Fibroblast of lung (primary cell): Measurements from ENCODE around the gene SAYSD1. TPM values are rescaled to one million over a fixed set of nuclear protein-coding genes. Genes with fewer than 3 reads are reported as not detected.

Experiments
- DNase-seq, 2 donors: peaks; one replicate each; pipeline versions ENCODE4 v3.0.0 to v3.0.0-alpha.2; 2010; ENCODE audit warnings: low read depth in 2 of 2
- H2AFZ ChIP-seq: 2 replicates; pipeline ENCODE4 v1.5.1; 2012; ENCODE audit warnings: low read length, control low read depth, inconsistent platforms
- H3K27ac ChIP-seq: 2 replicates; pipeline ENCODE4 v1.5.1; 2011; ENCODE audit warnings: low read length, control low read depth; ENCODE audit not compliant: insufficient read depth
- H3K27me3 ChIP-seq: 2 replicates; pipeline ENCODE4 v1.5.1; 2011; ENCODE audit warnings: mild to moderate bottlenecking, low read length; ENCODE audit not compliant: control insufficient read depth, insufficient read depth
- H3K36me3 ChIP-seq: 2 replicates; pipeline ENCODE4 v1.5.1; 2011; ENCODE audit warnings: low read length; ENCODE audit not compliant: control insufficient read depth, insufficient read depth
- H3K4me1 ChIP-seq: 2 replicates; pipeline ENCODE4 v1.5.1; 2011; ENCODE audit warnings: low read length; ENCODE audit not compliant: control insufficient read depth, insufficient read depth; ENCODE audit errors: extremely low read depth
- H3K4me2 ChIP-seq: 2 replicates; pipeline ENCODE4 v1.5.1; 2011; ENCODE audit warnings: low read length, control low read depth; ENCODE audit not compliant: insufficient read depth; ENCODE audit errors: extremely low read depth
- H3K4me3 ChIP-seq, 4 experiments: fragments of 200-600 bp in 1 of 4; sonication (generic) in 1 of 4; replicated peaks in 1 of 4; 2 replicates each; pipeline ENCODE4 v1.5.1; 2011 to 2016; ENCODE audit warnings: low read length in 4 of 4, low read depth in 3 of 4, mild to moderate bottlenecking in 3 of 4, control low read depth in 2 of 4, inconsistent platforms in 1 of 4, mixed read lengths in 1 of 4; ENCODE audit not compliant: insufficient read depth in 1 of 4; ENCODE audit errors: control extremely low read depth in 1 of 4
- H3K79me2 ChIP-seq: 2 replicates; pipeline ENCODE4 v1.5.1; 2012; ENCODE audit warnings: mild to moderate bottlenecking, low read length, inconsistent platforms; ENCODE audit not compliant: control insufficient read depth, insufficient read depth
- H3K9ac ChIP-seq: 2 replicates; pipeline ENCODE4 v1.5.1; 2011; ENCODE audit warnings: mild to moderate bottlenecking, low read length, control low read depth; ENCODE audit not compliant: insufficient read depth
- H3K9me3 ChIP-seq: 2 replicates; pipeline ENCODE4 v1.5.1; 2012; ENCODE audit warnings: low read depth, low read length; ENCODE audit not compliant: control insufficient read depth, insufficient read depth
- H4K20me1 ChIP-seq: 2 replicates; pipeline ENCODE4 v1.5.1; 2011; ENCODE audit warnings: low read length; ENCODE audit not compliant: control insufficient read depth, insufficient read depth; ENCODE audit errors: extremely low read depth
- CTCF ChIP-seq, 2 donors: IDR thresholded peaks in 1 of 2; conservative IDR thresholded peaks in 1 of 2; 1 replicate in 1 of 2; 2 replicates in 1 of 2; pipeline ENCODE4 v1.5.1; 2011 to 2012; ENCODE audit warnings: low read length in 2 of 2, control low read depth in 1 of 2, inconsistent platforms in 1 of 2, low read depth in 1 of 2, mild to moderate bottlenecking in 1 of 2
- EZH2 ChIP-seq: IDR thresholded peaks from 2 replicates; pipeline ENCODE4 v1.5.1; 2012; ENCODE audit warnings: low read length, control low read depth, mild to moderate bottlenecking; ENCODE audit errors: missing control alignments
- polyA plus RNA-seq, 2 donors: library from polyadenylated mRNA; depleted of rRNA in 1 of 2; stranded (reverse) in 1 of 2; unstranded in 1 of 2; fragments of >200 nt; gene quantifications; 2 replicates each; pipeline ENCODE4 v1.2.1, GENCODE V29; 2011 to 2012; ENCODE audit warnings: missing spikeins in 1 of 2
- total RNA-seq: library from RNA; depleted of rRNA; stranded (reverse); fragments of >200 nt; gene quantifications from 2 replicates; pipeline ENCODE4 v1.2.1, GENCODE V29; 2014

Gene SAYSD1
- total and polyA plus RNA-seq, 2 donors (not counting 1 experiment from before 2014, with no cell fraction given): 11.9 to 13.9 TPM

- no peaks in the 10 kb centered on the region for H3K9me3 ChIP-seq
- H3K4me1 ChIP-seq: no peaks in the 10 kb centered on the region
- H3K9ac ChIP-seq: no peak overlapping the region
- H3K4me3 ChIP-seq: no peak overlapping the region
- DNase-seq: no peak
- no peak overlapping the region for H3K4me2 ChIP-seq
- no peak overlapping the region for H3K27ac ChIP-seq
- no peaks in the 10 kb centered on the region for H3K79me2 ChIP-seq
- H3K27me3 ChIP-seq: no peaks in the 10 kb centered on the region
- no peak for TF ChIP-seq CTCF (conservative IDR thresholded peaks at IDR 0.05 in 1 of 2, IDR thresholded peaks at IDR 0.05 in 1 of 2; ENCODE audit: low read depth in 1 of 2, low read length in 2 of 2)
- TF ChIP-seq EZH2: no peak
- H2AFZ ChIP-seq: no peak overlapping the region
- no peaks in the 10 kb centered on the region for H3K36me3 ChIP-seq
- H4K20me1 ChIP-seq: no peaks in the 10 kb centered on the region
These were observed 19.4 kb downstream of the SAYSD1 start for GRCh38 chr6:39095578-39095977.

- no peak for DNase-seq
- Histone ChIP-seq H2AFZ (no peak overlapping the region), H3K4me2 (no peak overlapping the region), H3K27me3 (peaks cover 2% of the 10 kb centered on the region), H3K9ac (no peak overlapping the region), H3K79me2 (no peaks in the 10 kb centered on the region), H4K20me1 (no peaks in the 10 kb centered on the region), H3K4me1 (no peaks in the 10 kb centered on the region), H3K27ac (no peak overlapping the region), H3K9me3 (no peaks in the 10 kb centered on the region), H3K36me3 (no peaks in the 10 kb centered on the region), H3K4me3 (no peak overlapping the region)
- no peak for TF ChIP-seq CTCF (conservative IDR thresholded peaks at IDR 0.05 in 1 of 2, IDR thresholded peaks at IDR 0.05 in 1 of 2; ENCODE audit: low read depth in 1 of 2, low read length in 2 of 2)
- TF ChIP-seq EZH2: no peak
These were observed 21.8 kb downstream of the SAYSD1 start for GRCh38 chr6:39093149-39093708.

- H3K4me3 ChIP-seq: no peak overlapping the region
- no peak overlapping the region for H2AFZ ChIP-seq
- no peaks in the 10 kb centered on the region for H3K9me3 ChIP-seq
- H4K20me1 ChIP-seq: no peaks in the 10 kb centered on the region
- no peak overlapping the region for H3K4me2 ChIP-seq
- no peak for DNase-seq
- TF ChIP-seq CTCF (conservative IDR thresholded peaks at IDR 0.05 in 1 of 2, IDR thresholded peaks at IDR 0.05 in 1 of 2; ENCODE audit: low read depth in 1 of 2, low read length in 2 of 2): no peak
- TF ChIP-seq EZH2: no peak
- peaks cover 5% of the 10 kb centered on the region for H3K27me3 ChIP-seq
- no peaks in the 10 kb centered on the region for H3K4me1 ChIP-seq
- no peaks in the 10 kb centered on the region for H3K79me2 ChIP-seq
- no peak overlapping the region for H3K9ac ChIP-seq
- no peak overlapping the region for H3K27ac ChIP-seq
- H3K36me3 ChIP-seq: no peaks in the 10 kb centered on the region
These were observed 22.9 kb downstream of the SAYSD1 start for GRCh38 chr6:39092124-39092523.
